Fibroblast of skin of scalp (primary cell): Measurements from ENCODE around the gene IGSF3.
"Not testable (repeated sequence)": the region's sequence is repeated elsewhere in the genome, so short reads cannot be mapped to it uniquely, and the experiment has no call there.

Source experiments
- DNase-seq: peaks from one replicate; pipeline ENCODE4 v3.0.0-alpha.2; 2013

Gene IGSF3

GRCh38 chr1:116595065-116595840, 72.3 kb downstream of the IGSF3 start:
- not testable (repeated sequence) for DNase-seq

DNA sequence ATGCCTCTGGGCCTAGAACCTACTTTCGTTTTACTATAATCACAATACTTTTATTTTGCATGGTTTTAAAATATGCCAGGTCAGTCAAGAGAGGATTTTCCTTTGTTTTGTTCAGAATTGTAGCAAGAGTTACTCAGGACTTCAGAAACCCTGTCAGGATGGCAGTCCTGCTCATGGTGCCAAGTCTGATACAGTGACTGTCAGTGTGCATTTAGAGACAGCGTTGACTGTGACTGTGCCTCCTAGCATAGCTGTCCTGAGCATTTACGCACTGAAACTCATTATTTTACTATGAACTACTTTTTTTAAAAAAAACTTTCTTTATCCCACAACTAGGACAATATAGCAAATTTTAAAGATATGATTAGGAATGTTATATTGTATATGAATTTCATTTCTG, 73.6 kb downstream of the IGSF3 start:
- not testable (repeated sequence) for DNase-seq

- DNase-seq = not testable (repeated sequence)
These were observed 74.1 kb downstream of the IGSF3 start for GRCh38 chr1:116593401-116593800.

DNA sequence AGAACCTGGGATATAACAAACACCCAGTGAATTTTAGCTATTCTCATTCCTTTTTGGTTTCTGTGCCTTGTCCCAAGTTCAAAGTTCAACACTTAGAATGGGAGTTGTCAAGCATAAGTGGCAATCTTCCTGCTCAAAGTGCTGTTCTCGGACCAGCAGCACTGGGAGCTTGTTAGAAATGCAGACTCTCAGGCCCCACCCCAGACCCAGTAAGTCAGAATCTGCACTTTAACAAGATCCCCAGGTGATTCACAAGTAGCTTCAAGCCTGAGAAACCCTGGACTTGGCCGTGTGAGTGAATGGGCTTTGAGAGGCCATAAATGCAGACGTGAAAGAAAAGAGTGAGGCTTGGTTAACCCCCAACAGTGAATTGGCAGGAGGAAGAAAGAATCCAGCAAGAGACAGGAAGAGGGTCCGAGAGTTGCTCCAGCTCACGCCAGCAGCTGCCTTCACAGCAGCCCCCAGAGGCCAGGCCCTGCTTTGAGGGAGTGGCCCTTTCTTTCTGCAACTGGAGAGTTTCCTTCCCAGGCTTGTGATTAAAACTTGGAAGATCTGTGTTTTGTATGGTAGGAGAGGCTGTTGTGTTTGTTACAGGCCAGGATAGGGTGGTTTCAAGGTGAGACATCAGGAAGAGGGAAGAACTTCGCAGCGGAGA, 75.5 kb downstream of the IGSF3 start:
- not testable (repeated sequence) for DNase-seq

GRCh38 chr1:116591006-116591950, 76.3 kb downstream of the IGSF3 start:
- DNase-seq = not testable (repeated sequence)

GRCh38 chr1:116590359-116591005, 77.1 kb downstream of the IGSF3 start:
- DNase-seq = not testable (repeated sequence)

- DNase-seq = not testable (repeated sequence)
These were observed 78.3 kb downstream of the IGSF3 start for GRCh38 chr1:116589101-116589735.

- DNase-seq = no peak
These were observed 79.9 kb downstream of the IGSF3 start for GRCh38 chr1:116587501-116588227.

DNA sequence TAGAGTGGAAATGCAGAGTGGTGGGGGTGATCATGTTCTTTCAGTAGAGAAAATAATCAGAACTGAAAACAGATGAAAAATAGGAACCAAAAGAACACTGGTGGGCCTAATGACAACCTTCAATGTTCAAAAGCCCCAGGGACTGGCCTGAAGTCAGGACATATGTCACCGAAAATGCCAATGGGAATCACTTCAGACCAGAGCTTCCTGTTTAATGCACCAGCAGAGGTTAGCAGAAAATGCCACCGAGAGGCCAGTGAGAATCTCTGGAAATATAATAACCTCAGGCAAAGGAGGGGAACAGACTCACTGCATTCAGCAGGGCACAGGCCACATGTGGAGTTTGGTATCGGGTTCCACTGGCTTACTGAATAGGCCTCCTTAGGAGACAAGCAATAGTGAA, 80.8 kb downstream of the IGSF3 start:
- DNase-seq = no peak

GRCh38 chr1:116585886-116586285, 81.6 kb downstream of the IGSF3 start:
- DNase-seq = no peak

GRCh38 chr1:116581323-116581885, 86.1 kb downstream of the IGSF3 start:
- no peak for DNase-seq

- DNase-seq = peak; percentile 40
These were observed 86.8 kb downstream of the IGSF3 start for GRCh38 chr1:116580446-116581322.

DNA sequence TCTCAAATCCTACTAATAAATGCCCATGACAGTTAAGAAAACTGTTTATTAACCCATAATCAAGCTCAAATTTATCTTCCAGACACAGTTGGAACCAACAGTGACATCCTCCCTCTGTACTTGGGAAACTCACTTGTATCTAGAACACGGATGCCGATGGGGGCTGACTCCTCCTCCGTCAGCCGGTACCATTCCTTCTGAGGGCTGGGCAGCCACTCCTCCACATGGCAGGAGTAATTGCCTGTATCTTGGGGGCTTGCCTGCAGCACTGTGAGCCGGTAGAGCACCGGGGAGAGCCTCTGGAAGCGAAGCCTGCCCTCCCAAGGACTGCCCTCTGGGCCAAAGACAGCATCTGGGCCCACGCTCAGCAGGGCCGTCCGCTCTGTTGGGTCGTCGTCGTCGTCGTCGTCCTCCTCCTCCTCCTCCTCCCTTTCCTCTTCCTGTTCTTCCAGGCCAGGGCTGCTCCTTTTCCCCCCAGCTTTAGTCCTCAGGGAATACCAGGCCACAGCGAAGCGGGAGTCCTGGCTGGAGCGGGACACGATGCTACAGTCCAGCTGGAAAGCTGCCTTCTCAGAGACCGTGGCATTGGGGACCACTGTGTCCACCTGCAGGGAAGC, 88.2 kb downstream of the IGSF3 start:
- no peak for DNase-seq

DNA sequence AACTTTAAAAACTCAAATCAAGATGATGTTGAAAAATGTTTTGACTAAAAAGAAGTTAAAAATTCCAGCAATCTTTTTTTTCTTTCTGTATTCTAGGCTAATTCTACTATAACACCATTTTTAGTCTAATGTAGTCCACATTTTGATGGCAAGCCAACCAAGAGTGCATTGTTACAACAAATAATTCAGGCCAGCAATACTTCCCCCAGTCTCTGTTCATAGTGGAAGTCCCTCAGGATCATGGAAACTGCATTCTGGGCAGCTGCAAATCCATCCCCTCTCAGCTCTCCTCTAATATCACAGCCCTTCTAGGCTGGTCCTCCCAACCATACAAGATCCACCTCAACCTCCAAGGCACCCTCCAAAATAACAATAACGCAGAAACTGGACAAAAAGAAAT, 89.0 kb downstream of the IGSF3 start:
- DNase-seq = no peak

DNA sequence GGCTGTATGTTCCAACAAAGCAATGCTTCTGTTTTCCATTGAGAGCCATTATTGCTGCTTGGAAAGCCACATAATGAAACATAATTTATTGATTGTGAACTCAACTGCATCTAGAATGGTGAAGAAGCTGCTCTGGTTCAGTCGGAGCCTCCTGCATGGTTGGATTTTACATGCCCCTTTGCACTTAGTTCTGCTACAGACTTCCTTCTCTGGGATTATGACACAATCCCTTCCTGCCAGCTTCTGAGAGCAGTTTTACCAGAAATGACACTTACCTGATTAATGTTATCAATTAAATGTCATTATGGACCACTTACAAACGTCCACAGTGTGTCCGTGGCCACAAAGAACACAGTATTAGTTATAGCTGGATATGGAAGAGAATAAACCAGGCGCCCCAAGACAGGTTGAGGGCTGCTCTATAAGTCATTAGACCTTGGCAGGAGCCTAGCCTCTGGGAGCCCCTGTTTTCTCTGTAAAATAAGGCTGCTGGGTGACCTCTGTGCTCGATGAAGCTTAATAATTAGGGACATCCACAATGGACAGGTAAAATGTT, 89.7 kb downstream of the IGSF3 start:
- no peak for DNase-seq

DNA sequence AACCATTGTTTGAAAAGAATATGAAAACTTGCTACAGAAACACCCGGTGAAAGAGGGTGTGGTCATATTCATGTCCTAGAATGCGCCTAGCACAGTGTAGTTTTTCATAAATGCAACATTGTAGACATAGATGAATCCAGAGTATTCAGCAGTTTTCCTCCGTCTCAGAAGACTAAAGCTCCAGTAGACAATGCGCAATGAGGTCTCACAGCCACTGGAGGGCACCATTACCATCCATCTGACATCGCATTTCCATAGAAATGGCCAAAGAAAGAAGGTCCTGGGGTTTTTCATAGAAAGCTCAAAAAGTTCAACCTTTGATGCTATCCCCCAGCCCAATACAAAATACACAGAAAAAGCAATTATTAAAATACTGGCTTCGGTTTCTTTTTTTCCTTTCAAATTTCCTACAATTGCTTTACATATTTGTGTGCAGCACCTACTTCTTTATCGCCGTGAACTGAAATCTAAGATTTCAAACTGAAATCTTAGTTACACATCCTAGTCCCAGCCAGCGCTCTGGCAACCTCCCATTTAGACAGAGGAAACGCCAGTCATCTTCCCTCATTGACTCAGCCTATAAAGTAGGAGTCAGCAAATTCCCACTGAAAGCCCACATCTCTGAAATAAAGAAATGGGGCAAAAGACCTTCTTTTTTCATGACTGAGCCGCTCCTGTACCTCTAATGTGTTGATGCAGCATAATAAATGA, 92.8 kb downstream of the IGSF3 start:
- peak; percentile 70 for DNase-seq

DNA sequence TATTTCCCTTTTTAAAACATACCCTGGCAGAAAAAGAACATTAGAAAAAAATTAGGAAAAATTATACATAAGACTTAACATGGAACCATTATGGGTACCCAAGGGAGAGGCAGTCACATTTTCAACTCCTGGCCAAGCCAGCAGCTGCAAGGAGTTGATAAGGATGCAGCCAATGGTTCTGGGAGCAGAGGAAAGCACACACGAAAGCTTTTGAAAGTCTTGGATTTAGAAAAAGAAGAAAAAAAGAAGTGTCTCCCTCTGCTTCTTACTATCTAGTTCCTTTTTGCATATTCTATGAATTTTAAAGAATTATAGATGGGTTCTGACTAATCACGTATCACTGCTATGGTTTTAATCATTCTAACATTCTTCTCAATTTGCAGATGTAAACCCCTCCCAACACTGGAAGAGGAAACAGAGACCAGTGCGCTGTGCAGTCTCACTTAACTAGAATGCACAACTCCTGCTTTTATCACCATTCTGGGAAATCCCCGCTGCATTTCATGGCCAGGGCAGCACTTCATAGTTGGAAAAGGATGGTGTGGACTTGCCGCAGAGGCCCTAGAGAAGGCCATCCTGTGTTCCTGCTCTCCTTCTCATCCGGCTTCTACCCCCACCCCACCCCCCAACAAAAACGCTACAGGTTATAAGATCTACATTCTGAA, 94.0 kb downstream of the IGSF3 start:
- peak; percentile 33 for DNase-seq
